Measurements from ENCODE around the gene CHST9. TPM values are rescaled to one million over a fixed set of nuclear protein-coding genes. Genes with fewer than 3 reads are reported as not detected.
A peak's percentile ranks its signal among the peaks of the same experiment; 100 is the strongest.

CHST9 gene
- total and polyA plus RNA-seq, 2 experiments from 2014 or later: 15.5 to 16.8 TPM

- H3F3A ChIP-seq (replicated peaks; ENCODE audit: low read depth): no peaks in the 10 kb centered on the region; the same call in 1 of the 2 replicates
- Mint-ChIP-seq H3K9me3 (no peaks in the 10 kb centered on the region), H3K4me3 (0 out of 3 replicates have a peak overlapping the region, but pooled peaks have one; percentile 22), H3K4me1 (peaks cover 36% of the 10 kb centered on the region), H3K27me3 (ENCODE audit: insufficient read depth, low read depth, poor library complexity) (peaks cover 5% of the 10 kb centered on the region), H3K27ac (no peak overlapping the region), H3K36me3 (ENCODE audit: low read depth) (no peaks in the 10 kb centered on the region)
- DNase-seq (ENCODE audit: low spot score) (no peak), ATAC-seq (no peak)
- no peak overlapping the region for H3K4me2 ChIP-seq
- peaks cover 12% of the 10 kb centered on the region; the same call in 1 of the 2 replicates for H3K27me3 ChIP-seq (ENCODE audit: insufficient read depth)
- H4K20me1 ChIP-seq (replicated peaks; ENCODE audit: insufficient read depth): no peaks in the 10 kb centered on the region
- H3K36me3 ChIP-seq (ENCODE audit: insufficient read depth): no peaks in the 10 kb centered on the region
- H2AFZ ChIP-seq: no peak overlapping the region
- TF ChIP-seq STAT1 (IDR thresholded peaks at IDR 0.05; ENCODE audit: unreplicated experiment) (no peak), ZNF462 (CRISPR knock-in tag; IDR thresholded peaks at IDR 0.05) (no peak), EZH2phosphoT487 (IDR thresholded peaks at IDR 0.05; ENCODE audit: unreplicated experiment) (no peak), POLR2AphosphoS5 (IDR thresholded peaks at IDR 0.05; ENCODE audit: low read depth) (no peak), ZNF114 (CRISPR knock-in tag; IDR thresholded peaks at IDR 0.05) (no peak), NANOG (IDR thresholded peaks at IDR 0.05; ENCODE audit: borderline replicate concordance) (no peak), ZNF331 (CRISPR knock-in tag; IDR thresholded peaks at IDR 0.05; ENCODE audit: low read depth) (no peak), JUNB (IDR thresholded peaks at IDR 0.05; ENCODE audit: unreplicated experiment) (no peak), EZH2 (IDR thresholded peaks at IDR 0.05; ENCODE audit: low read depth, unreplicated experiment) (no peak), CREB1 (CRISPR knock-in tag; IDR thresholded peaks at IDR 0.05; ENCODE audit: low read depth) (no peak)
- TF ChIP-seq, protein P1, sequence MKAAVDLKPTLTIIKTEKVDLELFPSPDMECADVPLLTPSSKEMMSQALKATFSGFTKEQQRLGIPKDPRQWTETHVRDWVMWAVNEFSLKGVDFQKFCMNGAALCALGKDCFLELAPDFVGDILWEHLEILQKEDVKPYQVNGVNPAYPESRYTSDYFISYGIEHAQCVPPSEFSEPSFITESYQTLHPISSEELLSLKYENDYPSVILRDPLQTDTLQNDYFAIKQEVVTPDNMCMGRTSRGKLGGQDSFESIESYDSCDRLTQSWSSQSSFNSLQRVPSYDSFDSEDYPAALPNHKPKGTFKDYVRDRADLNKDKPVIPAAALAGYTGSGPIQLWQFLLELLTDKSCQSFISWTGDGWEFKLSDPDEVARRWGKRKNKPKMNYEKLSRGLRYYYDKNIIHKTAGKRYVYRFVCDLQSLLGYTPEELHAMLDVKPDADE (IDR thresholded peaks at IDR 0.05): no peak
- TF ChIP-seq, protein P2, sequence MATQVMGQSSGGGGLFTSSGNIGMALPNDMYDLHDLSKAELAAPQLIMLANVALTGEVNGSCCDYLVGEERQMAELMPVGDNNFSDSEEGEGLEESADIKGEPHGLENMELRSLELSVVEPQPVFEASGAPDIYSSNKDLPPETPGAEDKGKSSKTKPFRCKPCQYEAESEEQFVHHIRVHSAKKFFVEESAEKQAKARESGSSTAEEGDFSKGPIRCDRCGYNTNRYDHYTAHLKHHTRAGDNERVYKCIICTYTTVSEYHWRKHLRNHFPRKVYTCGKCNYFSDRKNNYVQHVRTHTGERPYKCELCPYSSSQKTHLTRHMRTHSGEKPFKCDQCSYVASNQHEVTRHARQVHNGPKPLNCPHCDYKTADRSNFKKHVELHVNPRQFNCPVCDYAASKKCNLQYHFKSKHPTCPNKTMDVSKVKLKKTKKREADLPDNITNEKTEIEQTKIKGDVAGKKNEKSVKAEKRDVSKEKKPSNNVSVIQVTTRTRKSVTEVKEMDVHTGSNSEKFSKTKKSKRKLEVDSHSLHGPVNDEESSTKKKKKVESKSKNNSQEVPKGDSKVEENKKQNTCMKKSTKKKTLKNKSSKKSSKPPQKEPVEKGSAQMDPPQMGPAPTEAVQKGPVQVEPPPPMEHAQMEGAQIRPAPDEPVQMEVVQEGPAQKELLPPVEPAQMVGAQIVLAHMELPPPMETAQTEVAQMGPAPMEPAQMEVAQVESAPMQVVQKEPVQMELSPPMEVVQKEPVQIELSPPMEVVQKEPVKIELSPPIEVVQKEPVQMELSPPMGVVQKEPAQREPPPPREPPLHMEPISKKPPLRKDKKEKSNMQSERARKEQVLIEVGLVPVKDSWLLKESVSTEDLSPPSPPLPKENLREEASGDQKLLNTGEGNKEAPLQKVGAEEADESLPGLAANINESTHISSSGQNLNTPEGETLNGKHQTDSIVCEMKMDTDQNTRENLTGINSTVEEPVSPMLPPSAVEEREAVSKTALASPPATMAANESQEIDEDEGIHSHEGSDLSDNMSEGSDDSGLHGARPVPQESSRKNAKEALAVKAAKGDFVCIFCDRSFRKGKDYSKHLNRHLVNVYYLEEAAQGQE (IDR thresholded peaks at IDR 0.05; ENCODE audit: unreplicated experiment): no peak
- TF ChIP-seq, protein P3, sequence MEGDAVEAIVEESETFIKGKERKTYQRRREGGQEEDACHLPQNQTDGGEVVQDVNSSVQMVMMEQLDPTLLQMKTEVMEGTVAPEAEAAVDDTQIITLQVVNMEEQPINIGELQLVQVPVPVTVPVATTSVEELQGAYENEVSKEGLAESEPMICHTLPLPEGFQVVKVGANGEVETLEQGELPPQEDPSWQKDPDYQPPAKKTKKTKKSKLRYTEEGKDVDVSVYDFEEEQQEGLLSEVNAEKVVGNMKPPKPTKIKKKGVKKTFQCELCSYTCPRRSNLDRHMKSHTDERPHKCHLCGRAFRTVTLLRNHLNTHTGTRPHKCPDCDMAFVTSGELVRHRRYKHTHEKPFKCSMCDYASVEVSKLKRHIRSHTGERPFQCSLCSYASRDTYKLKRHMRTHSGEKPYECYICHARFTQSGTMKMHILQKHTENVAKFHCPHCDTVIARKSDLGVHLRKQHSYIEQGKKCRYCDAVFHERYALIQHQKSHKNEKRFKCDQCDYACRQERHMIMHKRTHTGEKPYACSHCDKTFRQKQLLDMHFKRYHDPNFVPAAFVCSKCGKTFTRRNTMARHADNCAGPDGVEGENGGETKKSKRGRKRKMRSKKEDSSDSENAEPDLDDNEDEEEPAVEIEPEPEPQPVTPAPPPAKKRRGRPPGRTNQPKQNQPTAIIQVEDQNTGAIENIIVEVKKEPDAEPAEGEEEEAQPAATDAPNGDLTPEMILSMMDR (conservative IDR thresholded peaks at IDR 0.05; ENCODE audit: low read depth in 2 of 2): no peak
- H3K4me1 ChIP-seq (ENCODE audit: insufficient read depth): peaks cover 30% of the 10 kb centered on the region
- no peak overlapping the region for H3K27ac ChIP-seq (ENCODE audit: low read depth)
- H3K4me3 ChIP-seq: no peak overlapping the region
- H3K9me2 ChIP-seq (ENCODE audit: insufficient read depth): no peaks in the 10 kb centered on the region; the same call in 1 of the 2 replicates
- H3K79me2 ChIP-seq (replicated peaks; ENCODE audit: insufficient read depth): no peaks in the 10 kb centered on the region
Observed at GRCh38 chr18:26862084-26862483, 323.0 kb downstream of the CHST9 start.
